Activated T-cell treated with anti-CD3 and anti-CD28 coated beads for 1 hour (primary cell): ENCODE results near the gene RASSF1.
"Not testable (repeated sequence)": the region's sequence is repeated elsewhere in the genome, so short reads cannot be mapped to it uniquely, and the experiment has no call there.

Source experiments
- DNase-seq: peaks from one replicate; pipeline ENCODE4 v3.0.0-alpha.2; 2020; ENCODE audit warnings: low read depth

Gene RASSF1

DNA sequence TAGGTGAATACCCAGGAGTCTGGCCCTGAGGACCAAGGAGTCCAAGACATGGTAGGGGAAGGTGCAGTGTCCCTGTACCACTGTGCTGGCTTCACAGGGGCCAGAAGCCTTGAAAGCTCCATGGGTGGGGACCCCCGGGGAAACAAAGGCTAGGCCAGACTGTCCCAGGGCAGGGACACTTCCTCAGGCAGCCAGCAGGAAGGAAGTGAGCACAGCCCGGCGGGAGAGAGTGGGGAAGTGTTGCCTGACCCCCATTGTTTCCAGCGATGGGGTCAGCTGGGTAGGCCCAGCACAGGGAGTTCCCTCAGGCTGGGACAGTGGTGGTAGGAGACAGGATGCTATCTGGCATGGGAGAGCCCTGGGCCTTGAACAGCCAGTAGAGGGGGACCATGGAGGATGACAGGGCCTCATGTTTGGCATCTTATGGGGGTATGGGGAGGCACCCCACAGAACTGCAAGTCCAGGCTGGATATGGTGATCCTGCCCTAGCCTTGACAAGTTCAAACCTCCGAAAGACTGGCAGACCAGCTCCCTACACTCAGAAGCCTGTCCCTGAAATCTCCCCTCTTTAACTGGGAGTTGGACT is 16.9 kb downstream of the RASSF1 start:
- DNase-seq = no peak

DNA sequence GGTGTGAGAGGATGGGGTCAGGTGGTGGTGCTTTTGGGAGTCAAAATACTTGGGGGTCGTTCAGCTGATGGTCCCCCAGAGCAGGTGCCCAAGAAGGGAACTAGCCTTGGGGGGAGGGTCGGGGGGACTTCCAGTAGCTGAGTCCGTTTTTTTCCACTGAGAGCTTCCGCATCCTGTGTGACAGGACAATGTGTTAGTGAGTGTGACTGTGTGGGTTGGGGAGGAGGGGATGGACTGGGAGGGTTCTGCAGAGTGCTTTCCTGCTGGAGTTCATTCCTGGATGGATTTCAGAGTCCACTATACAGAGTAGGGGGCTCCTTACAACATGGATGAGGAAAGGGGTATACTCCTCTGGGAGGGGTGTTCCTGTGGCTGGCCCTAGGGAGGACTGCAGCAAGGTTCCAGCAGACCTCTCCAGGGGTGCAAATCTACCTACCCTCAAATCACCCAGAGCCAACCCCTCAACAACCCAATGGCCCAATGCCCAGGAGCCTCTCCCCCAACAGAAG is 17.5 kb downstream of the RASSF1 start:
- no peak for DNase-seq

DNA sequence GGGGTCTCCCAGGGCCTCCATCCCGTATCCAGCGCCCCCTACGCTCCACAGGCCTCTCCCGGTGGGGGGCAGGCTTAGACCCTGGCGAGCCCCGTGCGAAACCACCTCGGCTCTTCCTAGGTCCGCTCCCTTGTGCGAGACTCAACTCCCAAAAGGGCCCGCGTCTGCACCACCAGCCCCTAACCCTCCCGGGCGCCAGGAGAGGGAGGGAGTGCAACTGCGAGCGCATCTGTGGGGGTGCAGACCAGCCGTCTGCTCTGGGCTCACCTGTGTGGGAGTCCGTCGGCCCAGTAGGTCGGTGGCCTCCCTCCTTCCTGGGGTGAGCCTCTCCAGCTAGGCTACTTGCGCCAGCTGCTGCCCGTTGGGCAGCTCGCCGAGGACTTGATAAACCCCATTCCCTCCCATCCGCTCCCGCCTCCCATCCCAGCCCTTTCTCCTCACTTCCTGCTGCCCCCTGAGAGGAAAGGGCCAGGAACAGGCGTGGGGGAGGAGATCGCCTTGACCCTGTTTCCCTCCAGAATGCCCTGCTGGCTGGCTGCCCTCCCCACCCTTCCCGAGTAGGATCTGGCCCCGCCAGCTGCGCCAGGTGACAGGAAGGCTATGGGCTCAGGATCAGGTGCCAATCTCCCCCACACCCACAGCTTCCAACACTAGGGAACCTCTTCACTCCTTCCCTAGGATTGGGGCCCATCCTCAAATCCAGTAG is 18.1 kb downstream of the RASSF1 start, which contains the start of gene HYAL2:
Gene HYAL2 (minus strand): TSS at position 360 of the 706 bp plus-strand sequence. CDS start 2,256 bp downstream, outside the sequence.
- no peak for DNase-seq

DNA sequence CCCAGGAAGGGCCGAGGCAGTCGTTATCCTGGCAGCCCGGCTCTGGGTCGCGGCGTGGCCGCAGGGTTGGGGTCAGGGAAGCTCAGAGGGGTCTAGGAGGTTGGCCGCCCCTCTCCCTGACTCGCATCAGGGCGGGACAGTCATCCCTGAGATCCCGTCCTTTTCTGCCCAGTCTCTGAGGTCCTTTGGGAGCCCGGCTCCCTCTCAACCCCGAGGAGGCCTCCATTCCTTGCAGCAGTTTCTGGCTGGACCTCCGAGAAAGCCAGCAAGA is 18.6 kb downstream of the RASSF1 start:
- DNase-seq = no peak

DNA sequence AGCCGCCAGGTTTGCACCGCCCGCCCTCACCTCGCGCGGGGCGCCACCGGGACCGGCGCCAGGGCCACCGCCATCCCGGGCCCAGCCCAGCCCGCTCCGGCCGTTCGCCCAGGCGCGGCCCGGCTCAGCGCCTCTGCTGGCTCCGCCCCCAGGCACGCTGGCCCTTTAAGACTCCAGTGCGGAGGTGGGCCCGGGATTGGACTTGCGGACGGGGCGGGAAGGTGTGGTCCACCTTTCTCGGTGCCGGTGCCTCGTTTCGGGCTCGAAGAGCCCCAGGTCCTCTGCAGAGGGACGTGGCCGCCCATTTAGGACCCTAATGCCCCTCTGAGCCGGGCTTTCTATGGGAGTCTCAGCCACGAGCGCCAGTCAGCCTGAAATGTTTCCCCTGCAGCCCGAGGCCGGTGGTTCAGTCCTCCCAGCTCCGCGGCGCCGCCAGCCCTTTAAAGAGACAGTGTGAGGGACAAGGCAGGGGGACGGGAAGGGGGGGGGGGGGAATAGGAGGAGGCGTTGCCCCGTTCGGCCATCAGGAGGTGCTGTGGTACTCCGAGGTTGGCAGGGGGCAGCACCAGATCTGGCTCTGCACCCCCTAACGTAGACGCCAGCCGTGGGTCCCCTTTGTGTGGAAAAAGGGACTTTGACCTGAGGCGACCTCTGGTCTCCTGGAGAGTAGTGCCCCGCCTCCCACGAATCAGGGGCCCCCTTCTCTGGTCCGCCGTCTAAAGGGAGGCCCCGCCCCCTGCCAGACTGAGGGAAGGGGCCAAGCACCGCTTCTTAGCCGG is 19.1 kb downstream of the RASSF1 start:
- peak; percentile 72 for DNase-seq

DNA sequence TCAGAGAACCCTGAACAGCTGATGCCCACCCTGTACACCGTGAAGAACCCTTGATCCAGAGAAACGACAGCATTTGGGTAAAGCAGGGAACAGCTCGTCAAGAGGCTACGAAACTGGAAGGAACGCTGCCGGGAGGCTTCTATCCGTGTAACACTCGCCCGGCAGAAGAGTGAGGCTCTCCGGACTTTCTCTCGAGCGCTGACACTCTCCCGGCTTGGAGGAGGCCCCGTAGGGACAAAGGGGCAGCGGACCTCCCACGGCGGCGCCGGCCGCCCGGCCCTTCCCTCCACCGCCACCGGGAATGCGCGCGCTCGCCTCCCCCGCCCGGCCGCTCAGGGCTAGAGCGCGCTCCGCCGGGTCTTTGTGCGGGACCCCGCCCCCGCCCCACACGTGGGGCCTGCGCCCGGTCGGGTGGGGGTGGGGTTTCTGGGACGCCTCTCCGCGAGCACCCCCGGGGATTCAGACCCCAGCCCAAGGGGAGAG is 19.7 kb downstream of the RASSF1 start:
- peak; percentile 46 for DNase-seq

DNA sequence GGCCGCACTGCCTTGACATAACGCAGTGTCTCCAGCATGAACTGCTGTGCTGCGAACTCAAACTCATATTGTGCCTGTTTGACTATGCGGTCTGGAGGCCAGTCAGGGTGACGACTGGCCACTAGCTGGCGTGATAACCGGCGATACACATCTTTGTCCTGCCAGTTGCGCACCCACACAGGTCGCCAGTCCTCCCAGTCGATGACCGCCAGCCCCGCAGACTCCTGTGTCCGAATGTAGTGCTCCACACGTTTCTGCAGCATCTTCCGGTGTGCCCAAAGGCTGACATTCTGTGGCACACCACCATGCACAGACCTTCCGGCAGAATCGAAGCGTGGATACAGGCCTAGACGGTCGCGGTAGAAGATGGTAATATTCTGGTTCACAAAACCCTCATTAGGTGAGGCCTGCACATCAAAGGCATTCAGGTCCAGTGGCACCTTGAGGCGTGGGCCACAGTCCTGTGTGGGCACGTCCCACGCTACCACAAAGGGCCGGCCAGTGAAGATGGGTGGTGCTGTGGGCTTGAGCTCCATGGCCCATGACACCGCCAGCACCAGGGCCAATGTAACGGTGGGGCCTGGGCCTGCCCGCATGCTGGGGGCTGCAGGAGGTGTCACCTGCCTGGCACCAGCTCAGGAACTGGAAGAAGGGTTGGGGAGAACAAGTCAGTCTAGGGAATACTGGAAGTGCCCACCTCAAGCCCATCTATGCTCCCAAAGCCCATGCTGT is 20.6 kb downstream of the RASSF1 start:
- DNase-seq = no peak

DNA sequence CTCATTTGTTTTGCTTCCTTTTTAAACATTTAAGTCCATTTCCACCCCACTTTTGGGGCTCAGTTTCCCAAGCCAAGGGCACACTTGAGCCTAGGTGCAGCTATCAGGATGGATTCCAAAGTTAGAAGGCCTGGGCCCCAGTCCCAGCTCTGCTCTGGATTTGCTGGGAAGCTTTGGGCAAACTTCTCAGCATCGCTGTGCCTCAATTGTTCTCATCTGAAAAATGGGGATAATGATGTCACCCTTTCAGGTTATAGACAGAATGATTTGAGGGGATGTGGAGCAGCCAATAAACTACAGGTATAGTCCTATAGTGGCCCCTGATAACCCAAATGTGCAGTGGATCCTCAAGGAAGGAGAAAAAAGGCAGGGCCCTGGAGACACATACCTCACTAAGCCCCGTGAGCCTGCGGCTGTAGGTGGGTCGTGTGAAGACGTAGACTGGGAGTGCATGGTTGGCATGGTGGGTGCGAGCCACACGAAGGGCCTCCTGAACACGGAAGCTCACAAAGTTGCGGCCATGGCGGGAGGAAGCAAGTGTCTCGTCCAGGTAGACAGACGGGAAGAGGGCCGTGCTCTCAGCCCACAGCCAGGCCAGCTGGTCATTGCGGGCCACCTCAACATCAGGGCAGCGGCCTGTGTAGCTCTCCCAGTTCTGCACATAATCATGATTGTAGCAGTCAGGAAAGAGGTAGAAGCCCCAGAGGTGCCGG is 21.3 kb downstream of the RASSF1 start:
- DNase-seq = no peak

DNA sequence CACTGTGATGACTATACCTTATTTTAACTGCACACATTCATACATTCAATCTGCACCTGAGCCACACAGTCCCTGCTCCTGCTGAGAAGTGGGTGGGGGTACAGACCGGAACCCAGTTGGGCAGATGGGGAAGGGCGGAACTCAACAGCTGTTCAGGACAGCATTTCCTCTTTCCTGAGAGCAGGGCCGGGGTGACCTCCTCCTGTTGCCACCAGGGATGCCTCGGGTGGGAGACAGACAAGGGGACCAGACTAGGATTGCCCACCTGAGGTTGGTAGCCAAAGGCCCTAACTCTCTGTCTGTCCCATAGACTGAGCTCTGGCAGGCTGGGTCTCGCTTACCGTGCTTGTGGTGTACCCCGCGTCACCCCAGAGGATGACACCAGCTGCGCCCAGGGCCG is 22.0 kb downstream of the RASSF1 start:
- no peak for DNase-seq

DNA sequence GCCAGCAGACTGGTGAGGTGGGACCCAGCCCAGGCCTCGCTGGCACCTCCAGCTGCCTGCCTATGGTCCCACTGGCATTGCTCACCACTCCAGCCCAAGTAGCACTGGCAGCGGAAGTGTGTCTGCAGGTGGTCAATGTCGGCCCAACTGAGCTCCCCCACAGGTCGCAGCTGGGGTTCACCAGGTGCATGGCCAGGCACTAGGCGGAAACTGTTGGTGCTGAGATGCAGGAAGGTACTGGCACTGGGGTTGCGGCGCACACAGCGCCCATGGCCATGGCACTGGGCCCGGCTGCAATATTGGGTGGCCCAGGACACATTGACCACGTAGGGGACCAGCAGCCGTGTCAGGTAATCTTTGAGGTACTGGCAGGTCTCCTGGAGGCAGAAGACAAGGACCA is 22.5 kb downstream of the RASSF1 start:
- DNase-seq = no peak

DNA sequence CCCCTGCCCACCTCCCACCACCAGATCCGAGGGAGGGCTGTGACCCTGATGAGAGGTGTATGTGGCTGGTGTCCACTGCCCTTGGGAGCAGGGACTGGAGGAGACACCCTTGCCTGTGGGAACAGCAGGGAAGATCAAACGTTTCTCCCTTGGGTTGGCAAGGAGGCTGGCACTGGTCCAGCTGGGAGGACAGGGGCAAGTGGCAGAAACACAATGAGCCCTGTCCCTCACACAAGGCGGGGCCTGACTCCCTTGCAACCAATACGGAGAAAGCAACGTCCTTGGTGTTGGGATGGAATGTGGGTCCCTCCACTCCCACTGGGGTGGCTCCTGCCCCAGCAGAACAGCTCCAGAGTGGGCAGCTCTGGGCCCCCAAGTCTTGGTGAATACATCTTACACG is 23.3 kb downstream of the RASSF1 start:
- no peak for DNase-seq

DNA sequence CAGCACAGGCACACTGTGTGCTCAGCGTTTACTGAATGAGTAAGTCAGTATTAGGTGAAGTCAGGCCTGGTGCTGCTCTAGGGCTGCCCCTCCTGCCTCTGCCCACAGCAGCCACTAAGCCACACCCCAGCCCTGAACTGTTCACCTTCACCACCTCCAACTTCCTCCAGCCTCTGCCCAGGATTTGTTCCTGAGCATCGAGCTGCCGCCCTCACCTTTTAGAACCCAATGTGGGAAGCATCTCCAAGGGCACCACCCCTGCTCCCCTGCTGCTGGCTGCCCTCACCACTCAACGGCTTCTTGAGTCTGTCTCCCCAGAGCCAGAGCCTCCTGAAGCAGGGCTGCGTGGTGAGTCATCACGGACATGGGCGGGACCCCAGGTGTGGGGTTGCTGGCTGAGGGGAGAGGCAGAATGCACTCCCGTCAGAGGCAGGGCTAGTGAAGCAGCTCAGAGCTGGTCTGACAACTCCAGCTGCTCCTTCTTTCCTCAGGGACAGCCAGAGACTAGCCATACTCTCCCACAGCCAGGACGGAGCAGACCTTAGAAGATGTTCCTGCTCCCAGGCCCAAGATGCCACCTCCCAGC is 23.9 kb downstream of the RASSF1 start:
- peak; percentile 53 for DNase-seq

DNA sequence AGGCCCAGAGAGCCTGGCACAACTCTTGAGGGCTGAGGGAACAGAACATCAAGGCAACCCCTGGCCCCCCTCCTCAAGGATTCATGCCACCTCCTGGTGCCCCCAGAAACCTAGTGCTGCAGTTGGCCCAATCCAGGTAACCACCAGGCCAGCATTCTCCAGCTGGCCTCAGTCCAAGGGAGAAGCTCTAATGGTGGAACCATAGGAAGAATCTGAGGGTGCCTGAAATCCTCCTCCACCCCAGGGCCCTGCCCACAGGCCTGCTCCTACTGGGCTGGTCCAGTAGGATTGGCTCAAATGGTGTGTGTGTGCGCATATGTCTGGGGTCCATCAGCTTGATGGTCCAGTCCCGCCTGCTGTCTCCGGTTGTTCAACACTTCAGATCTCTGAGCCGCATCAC is 25.8 kb downstream of the RASSF1 start:
- no peak for DNase-seq

DNA sequence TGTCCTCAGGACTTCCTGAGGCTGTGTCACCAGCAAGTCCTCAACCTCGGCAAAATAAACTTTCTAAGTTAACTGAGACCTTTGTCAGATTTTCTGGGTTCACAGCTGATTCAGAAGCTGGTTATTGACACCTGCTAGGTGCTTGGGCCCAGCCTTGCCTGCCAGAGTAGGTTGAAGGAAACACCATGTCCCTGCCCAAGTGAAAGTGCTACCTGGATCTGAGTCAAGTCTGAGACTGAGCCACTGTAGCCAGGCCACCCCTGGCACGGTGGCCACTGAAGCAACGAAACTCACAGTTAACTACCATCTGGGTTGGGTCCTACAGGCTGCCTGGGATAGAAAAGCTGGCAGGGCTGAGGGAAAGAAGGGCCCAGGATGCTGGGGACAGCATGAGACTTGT is 26.3 kb downstream of the RASSF1 start:
- DNase-seq = no peak

DNA sequence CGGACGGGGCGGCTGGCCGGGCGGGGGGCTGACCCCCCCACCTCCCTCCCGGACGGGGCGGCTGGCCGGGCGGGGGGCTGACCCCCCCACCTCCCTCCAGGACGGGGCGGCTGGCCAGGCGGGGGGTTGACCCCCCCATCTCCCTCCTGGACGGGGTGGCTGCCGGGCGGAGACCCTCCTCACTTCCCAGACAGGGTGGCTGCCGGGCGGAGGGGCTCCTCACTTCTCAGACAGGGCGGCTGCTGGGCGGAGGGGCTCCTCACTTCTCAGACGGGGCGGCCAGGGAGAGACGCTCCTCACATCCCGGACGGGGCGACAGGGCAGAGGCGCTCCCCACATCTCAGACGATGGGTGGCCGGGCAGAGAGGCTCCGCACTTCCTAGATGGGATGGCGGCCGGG is 28.6 kb downstream of the RASSF1 start:
- not testable (repeated sequence) for DNase-seq

DNA sequence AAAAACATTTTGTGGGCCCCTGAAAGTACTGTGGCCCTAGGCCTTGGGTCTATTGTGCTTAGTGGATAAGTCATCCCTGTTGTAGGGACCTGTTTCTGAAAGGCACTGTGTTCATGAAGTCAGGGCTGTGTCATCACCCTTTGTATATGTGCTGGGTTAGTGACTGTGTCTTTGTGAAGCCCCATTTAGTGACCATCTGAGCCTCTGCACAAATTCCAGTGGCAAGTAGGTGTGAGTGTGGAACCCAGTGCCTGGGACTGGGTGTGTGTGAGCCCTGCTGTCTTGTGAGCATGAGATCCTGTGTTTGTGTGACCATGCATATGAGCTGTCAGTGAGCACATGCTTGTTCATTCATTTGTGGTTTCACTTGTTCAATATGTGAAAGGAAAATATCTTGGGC is 36.0 kb downstream of the RASSF1 start:
- no peak for DNase-seq

DNA sequence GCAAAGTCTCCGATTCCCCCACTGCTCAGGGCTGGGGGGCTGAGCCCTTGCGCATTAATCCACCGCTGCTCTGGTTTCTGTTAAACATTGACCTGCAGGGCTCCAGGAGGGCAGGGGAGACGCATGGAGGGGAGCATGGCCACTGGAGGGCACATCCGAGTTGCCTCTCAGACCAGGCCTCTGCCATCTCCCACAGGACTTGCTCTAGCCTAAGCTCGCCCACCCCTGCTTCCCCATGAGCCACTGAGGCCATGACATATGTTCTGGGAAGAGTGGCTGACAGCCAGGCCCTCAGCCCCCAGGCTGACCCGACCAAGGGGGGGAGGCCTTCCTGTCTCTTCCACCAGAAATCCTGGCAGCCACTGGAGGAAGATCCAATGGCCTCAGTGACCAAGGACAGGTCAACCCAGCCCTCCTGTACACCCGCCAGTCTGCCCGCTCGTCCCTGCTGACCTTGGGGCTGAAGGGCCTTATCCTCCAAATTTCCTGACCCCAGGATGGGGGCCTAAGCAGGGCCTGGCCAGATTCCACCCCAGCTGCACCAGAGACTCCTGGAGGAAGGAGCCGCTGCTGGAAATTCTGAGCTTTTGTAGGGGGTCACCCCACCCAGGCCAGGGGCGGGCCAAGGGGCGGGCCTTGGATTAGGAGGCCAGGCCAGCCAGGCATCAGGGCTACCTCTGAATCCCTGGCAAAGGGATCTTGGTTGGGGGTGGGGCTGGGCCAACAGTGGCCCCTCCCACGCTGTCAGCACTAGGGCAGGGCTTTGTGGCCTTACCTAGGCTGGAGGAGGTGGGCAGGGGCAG is 37.4 kb downstream of the RASSF1 start, which contains the start of gene HYAL1:
Gene HYAL1 (minus strand): TSS at position 562 of the 803 bp plus-strand sequence. CDS start 618 bp downstream, outside the sequence.
- DNase-seq = no peak

DNA sequence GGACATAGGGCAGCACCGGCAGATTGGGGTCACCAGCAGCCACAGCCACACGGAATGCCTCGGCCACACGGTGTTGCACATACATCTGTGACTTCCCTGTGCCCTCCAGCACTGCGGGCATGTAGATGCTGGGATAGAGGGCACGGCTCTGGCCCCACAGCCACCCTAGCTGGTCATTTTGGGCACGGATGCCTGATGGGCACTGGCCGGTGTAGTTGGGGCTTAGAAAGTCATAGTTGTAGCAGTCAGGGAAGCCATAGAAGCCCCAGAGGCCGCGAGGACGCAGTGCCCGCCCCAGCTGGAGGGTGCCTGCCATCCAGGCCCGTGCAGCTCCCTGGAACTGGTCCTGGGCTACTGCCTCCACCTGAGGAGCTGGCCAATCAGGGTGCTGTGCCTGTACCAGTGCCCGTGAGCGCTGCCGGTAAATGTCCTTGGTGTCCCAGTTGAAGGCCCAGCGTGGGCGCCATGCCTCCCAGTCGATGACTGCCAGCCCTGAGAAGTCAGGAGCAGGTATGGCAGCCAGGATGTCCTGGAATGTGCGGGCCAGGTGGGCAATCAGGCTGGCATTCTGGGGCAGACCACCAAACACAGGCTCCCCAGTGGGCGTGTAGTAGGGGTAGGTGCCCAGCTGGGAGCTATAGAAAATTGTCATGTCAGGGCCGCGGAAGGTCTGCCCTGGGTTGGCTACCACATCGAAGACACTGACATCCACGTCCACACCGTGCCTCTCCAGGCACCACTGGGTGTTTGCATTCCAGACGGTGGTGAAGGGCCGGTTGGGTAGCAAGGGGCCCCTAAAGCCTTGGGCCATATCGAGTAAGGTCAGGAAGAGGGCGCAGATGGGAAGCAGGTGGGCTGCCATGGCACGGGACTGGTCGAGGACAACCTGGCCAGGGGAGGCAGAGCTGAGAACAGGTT is 38.3 kb downstream of the RASSF1 start:
- DNase-seq = no peak

DNA sequence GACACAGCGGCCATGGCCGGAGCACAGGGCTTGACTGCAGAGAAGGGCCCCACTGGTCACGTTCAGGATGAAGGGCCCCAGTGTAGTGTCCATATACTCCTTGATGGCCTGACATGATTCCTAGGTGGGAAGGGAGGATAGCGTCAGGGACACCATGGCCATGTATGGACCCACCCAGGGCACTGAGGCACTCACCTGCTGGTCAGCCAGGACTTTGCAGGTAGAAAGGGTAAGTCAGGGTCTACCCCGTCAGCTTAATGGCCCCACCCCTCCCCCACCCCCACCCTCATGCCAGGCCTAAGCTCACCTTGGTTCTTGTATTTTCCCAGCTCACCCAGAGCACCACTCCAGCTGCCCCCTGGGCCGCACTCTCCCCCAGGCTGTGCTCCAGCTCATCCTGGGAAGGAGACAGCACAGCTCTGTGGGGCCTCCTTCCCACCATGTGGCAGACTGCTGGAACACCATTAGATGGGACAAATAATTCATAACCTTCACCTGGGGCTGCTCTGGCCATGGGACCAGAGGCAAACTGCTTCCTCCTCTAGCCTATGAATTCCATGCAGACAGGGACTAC is 39.9 kb downstream of the RASSF1 start:
- no peak for DNase-seq
